Loucy (cell line): ENCODE measurements around the gene UGT8.

Experiments used
- H2AFZ ChIP-seq: fragments of 200-600 bp; sonication (generic); 2 replicates; pipeline ENCODE4 v1.6.0; 2016; ENCODE audit warnings: antibody characterized with exemption, mild to moderate bottlenecking, low read length, moderate library complexity
- H3F3A ChIP-seq: fragments of 200-600 bp; 2 replicates; pipeline ENCODE4 v1.6.0; 2016; ENCODE audit warnings: antibody characterized with exemption, low read depth, mild to moderate bottlenecking
- H3K27me3 ChIP-seq: fragments of 200-600 bp; sonication (generic); 2 replicates; pipeline ENCODE4 v1.6.1; 2014; ENCODE audit warnings: low read length, mild to moderate bottlenecking; ENCODE audit not compliant: insufficient read depth, poor library complexity, severe bottlenecking
- H3K36me3 ChIP-seq: fragments of 200-600 bp; sonication (generic); 2 replicates; pipeline ENCODE4 v1.6.1; 2016; ENCODE audit warnings: low read length; ENCODE audit not compliant: insufficient read depth
- H3K4me1 ChIP-seq: fragments of 200-600 bp; sonication (generic); 2 replicates; pipeline ENCODE4 v1.5.1; 2014; ENCODE audit warnings: low read length, mild to moderate bottlenecking; ENCODE audit not compliant: insufficient read depth, poor library complexity, severe bottlenecking
- H3K4me2 ChIP-seq: fragments of 200-600 bp; sonication (generic); 2 replicates; pipeline ENCODE4 v1.6.0; 2014; ENCODE audit warnings: antibody characterized with exemption, low read length, low read depth, mild to moderate bottlenecking; ENCODE audit not compliant: poor library complexity, severe bottlenecking
- H3K4me3 ChIP-seq: fragments of 200-600 bp; sonication (generic); 2 replicates; pipeline ENCODE4 v1.5.1; 2014; ENCODE audit warnings: low read length, mild to moderate bottlenecking, mixed read lengths; ENCODE audit not compliant: poor library complexity, severe bottlenecking
- H3K79me2 ChIP-seq: fragments of 200-600 bp; sonication (generic); 2 replicates; pipeline ENCODE4 v1.6.1; 2014; ENCODE audit warnings: low read length; ENCODE audit not compliant: insufficient read depth
- H3K9ac ChIP-seq: fragments of 200-600 bp; sonication (generic); 2 replicates; pipeline ENCODE4 v1.6.0; 2014; ENCODE audit warnings: mild to moderate bottlenecking, low read depth, low read length, moderate library complexity; ENCODE audit not compliant: poor library complexity, severe bottlenecking
- H3K9me2 ChIP-seq: fragments of 200-600 bp; sonication (generic); replicated peaks from 2 replicates; pipeline ENCODE4 v1.6.1; 2016; ENCODE audit warnings: low read depth, low read length, mixed read lengths
- H3K9me3 ChIP-seq: fragments of 200-600 bp; sonication (generic); 2 replicates; pipeline ENCODE4 v1.6.1; 2014; ENCODE audit warnings: mild to moderate bottlenecking, antibody characterized with exemption, low read length, low read depth; ENCODE audit not compliant: insufficient read depth
- H4K20me1 ChIP-seq: fragments of 200-600 bp; sonication (generic); 2 replicates; pipeline ENCODE4 v1.6.0; 2014; ENCODE audit warnings: antibody characterized with exemption, low read length, mild to moderate bottlenecking; ENCODE audit not compliant: insufficient read depth, poor library complexity, severe bottlenecking
- CTCF ChIP-seq: fragments of 200-600 bp; sonication (generic); conservative IDR thresholded peaks from 2 replicates; pipeline ENCODE4 v1.5.1; 2014; ENCODE audit warnings: mild to moderate bottlenecking, antibody characterized with exemption, low read length
- EZH2phosphoT487 ChIP-seq: fragments of 200-600 bp; IDR thresholded peaks from 2 replicates; pipeline ENCODE4 v1.6.1; 2018; ENCODE audit warnings: antibody characterized with exemption, mild to moderate bottlenecking, moderate library complexity, borderline replicate concordance

Gene UGT8

GRCh38 chr4:114654592-114654991 is 56.0 kb downstream of the UGT8 start:
- Histone ChIP-seq H2AFZ (no peak overlapping the region), H4K20me1 (no peaks in the 10 kb centered on the region), H3K79me2 (no peaks in the 10 kb centered on the region), H3K9ac (no peak overlapping the region), H3K4me1 (no peaks in the 10 kb centered on the region), H3K4me2 (no peak overlapping the region), H3K27me3 (no peaks in the 10 kb centered on the region), H3K4me3 (no peak overlapping the region), H3K9me3 (no peaks in the 10 kb centered on the region), H3F3A (no peaks in the 10 kb centered on the region), H3K36me3 (no peaks in the 10 kb centered on the region), H3K9me2 (no peaks in the 10 kb centered on the region)
- TF ChIP-seq CTCF, result no peak
- TF ChIP-seq EZH2phosphoT487, result no peak

GRCh38 chr4:114658179-114658578 is 59.6 kb downstream of the UGT8 start:
- H3K9me2 ChIP-seq, result no peaks in the 10 kb centered on the region
- H3K9ac ChIP-seq, result no peak overlapping the region
- H4K20me1 ChIP-seq, result no peaks in the 10 kb centered on the region
- H3K79me2 ChIP-seq, result no peaks in the 10 kb centered on the region
- no peaks in the 10 kb centered on the region for H3K9me3 ChIP-seq
- H3F3A ChIP-seq, result no peaks in the 10 kb centered on the region
- no peaks in the 10 kb centered on the region for H3K36me3 ChIP-seq
- no peak overlapping the region for H3K4me3 ChIP-seq
- no peak for TF ChIP-seq EZH2phosphoT487
- TF ChIP-seq CTCF, result no peak
- H3K27me3 ChIP-seq, result no peaks in the 10 kb centered on the region
- H3K4me1 ChIP-seq, result no peaks in the 10 kb centered on the region
- no peak overlapping the region for H3K4me2 ChIP-seq
- no peak overlapping the region for H2AFZ ChIP-seq

GRCh38 chr4:114658776-114659175 is 60.2 kb downstream of the UGT8 start:
- H3K27me3 ChIP-seq, result no peaks in the 10 kb centered on the region
- H3K4me1 ChIP-seq, result no peaks in the 10 kb centered on the region
- no peaks in the 10 kb centered on the region for H3K9me3 ChIP-seq
- no peak overlapping the region for H2AFZ ChIP-seq
- H3K36me3 ChIP-seq, result no peaks in the 10 kb centered on the region
- no peaks in the 10 kb centered on the region for H3F3A ChIP-seq
- H3K4me3 ChIP-seq, result no peak overlapping the region
- no peaks in the 10 kb centered on the region for H3K9me2 ChIP-seq
- H3K4me2 ChIP-seq, result no peak overlapping the region
- TF ChIP-seq CTCF, result no peak
- no peaks in the 10 kb centered on the region for H3K79me2 ChIP-seq
- no peaks in the 10 kb centered on the region for H4K20me1 ChIP-seq
- no peak overlapping the region for H3K9ac ChIP-seq
